Stomach (tissue), 9 donors: Measurements from ENCODE around the gene SNPH. TPM values are rescaled to one million over a fixed set of nuclear protein-coding genes. Genes with fewer than 3 reads are reported as not detected.

ENCODE experiments used
- DNase-seq, 2 donors: peaks; one replicate each; pipeline versions ENCODE4 v3.0.0 to v3.0.0-alpha.2; 2013 to 2019
- H3K27ac ChIP-seq, 5 donors: fragments of 200-600 bp in 4 of 5; sonication (generic) in 4 of 5; one replicate each; pipeline ENCODE4 v1.5.1; 2013 to 2019; ENCODE audit warnings: mild to moderate bottlenecking in 1 of 5, moderate library complexity in 1 of 5
- H3K27me3 ChIP-seq, 3 donors: fragments of 200-600 bp; sonication (generic); one replicate each; pipeline ENCODE4 v1.5.1; 2017 to 2019; ENCODE audit warnings: mixed run types in 1 of 3
- H3K36me3 ChIP-seq, 4 donors: fragments of 200-600 bp; sonication (generic); 1 replicate in 3 of 4; 2 replicates in 1 of 4; pipeline ENCODE4 v1.5.1; 2016 to 2019
- H3K4me1 ChIP-seq, 4 donors: fragments of 200-600 bp; sonication (generic); one replicate each; pipeline ENCODE4 v1.5.1; 2016 to 2019
- H3K4me3 ChIP-seq, 4 donors: fragments of 200-600 bp; sonication (generic) in 3 of 4; one replicate each; pipeline ENCODE4 v1.5.1; 2016 to 2019; ENCODE audit warnings: mild to moderate bottlenecking in 1 of 4
- H3K9me3 ChIP-seq, 4 donors: fragments of 200-600 bp; sonication (generic); one replicate each; pipeline ENCODE4 v1.5.1; 2016 to 2019
- EP300 ChIP-seq: sonication (generic); formaldehyde crosslinking; IDR thresholded peaks from one replicate; pipeline ENCODE4 v1.6.1; 2017; ENCODE audit warnings: antibody characterized with exemption
- POLR2A ChIP-seq, 4 donors: fragments of 450-650 bp; IDR thresholded peaks; one replicate each; pipeline ENCODE4 v1.6.1; 2016; ENCODE audit warnings: antibody characterized with exemption in 4 of 4, control low read depth in 2 of 4, mild to moderate bottlenecking in 1 of 4, moderate library complexity in 1 of 4
- POLR2AphosphoS5 ChIP-seq, 3 donors: sonication (generic); formaldehyde crosslinking; IDR thresholded peaks; one replicate each; pipeline ENCODE4 v1.6.1; 2016; ENCODE audit warnings: antibody characterized with exemption in 3 of 3
- WGBS, 5 donors: extraction: QIAGEN DNeasy Blood & Tissue Kit in 3 of 5; methylation state at CpG; one replicate each; pipeline versions ENCODE4 v1.1.5 to v1.1.7; 2013 to 2018; 5-methylcytosine and 5-hydroxymethylcytosine counted together
- intact Hi-C: fragments of 100-400 bp; cut with DNase I; formaldehyde crosslinking; loops from one replicate; pipeline ENCODE4 v1.15.1; 2023; ENCODE audit warnings: low total_unique reads
- polyA plus RNA-seq, 3 donors: library from polyadenylated mRNA; stranded (reverse); fragments of 200-250 nt; gene quantifications; one replicate each; pipeline ENCODE4 v1.2.3, GENCODE V29; 2013
- total RNA-seq, 5 donors: library from RNA; depleted of rRNA; stranded (reverse); fragments of >200 nt; gene quantifications; one replicate each; pipeline versions ENCODE4 v1.1.0 to v1.2.3, GENCODE V29; 2014 to 2016
- TF ChIP-seq, protein P1 (sequence below), 7 experiments: fragments of 450-650 bp in 4 of 7; fragments of 200-600 bp in 3 of 7; sonication (generic) in 3 of 7; IDR thresholded peaks; one replicate each; pipeline ENCODE4 v1.5.1; 2016 to 2019; ENCODE audit warnings: antibody characterized with exemption in 7 of 7, control low read depth in 2 of 7, mild to moderate bottlenecking in 1 of 7
- donor health status: healthy with polysubstance abuse.
- donor health status: Bipolar disorder and iron deficiency.
- donor health status: healthy.

SNPH gene
- total and polyA plus RNA-seq, 8 donors: 1.8 to 15.6 (median 3.9) TPM

DNA sequence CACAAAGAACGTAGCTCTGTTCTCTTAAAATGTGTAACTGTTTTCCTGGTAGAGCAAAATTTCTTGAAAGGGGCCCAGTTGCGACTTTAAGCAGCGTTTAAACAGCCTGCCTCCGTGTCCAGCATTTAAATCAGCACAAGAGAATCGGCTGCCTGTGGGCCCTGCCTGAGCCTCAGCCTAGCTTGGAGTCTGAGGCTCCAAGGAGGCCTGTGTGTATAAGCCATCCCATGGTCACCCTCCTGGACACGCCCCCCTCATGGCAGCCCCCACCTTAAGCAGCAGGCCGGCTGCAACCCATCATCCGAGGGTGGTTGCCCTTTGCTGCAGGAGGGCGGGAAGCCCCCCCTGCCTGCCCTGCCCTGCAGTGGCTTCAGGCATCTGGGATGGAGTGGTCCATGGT is 44.0 kb downstream of the SNPH start:
- DNase-seq: no peak
- 68 to 72% (median 69%) methylated on average over 6 to 9 of the region's 9 CpGs for WGBS, 5 donors
- Histone ChIP-seq H3K4me1 (peaks cover 4 to 13% (median 10%) of the 10 kb centered on the region in 4 donors), H3K4me3 (no peak overlapping the region), H3K36me3 (peaks cover 0 to 78% (median 54%) of the 10 kb centered on the region in 4 donors), H3K9me3 (no peaks in the 10 kb centered on the region), H3K27me3 (no peaks in the 10 kb centered on the region), H3K27ac (no peak overlapping the region)
- intact Hi-C loops: loop anchor here (5.0 kb wide), 1 partner anchor 127 kb away; no protein-coding TSS in a partner anchor
- TF ChIP-seq EP300: no peak
- TF ChIP-seq POLR2A (IDR thresholded peaks at IDR 0.05): no peak
- TF ChIP-seq, protein P1, sequence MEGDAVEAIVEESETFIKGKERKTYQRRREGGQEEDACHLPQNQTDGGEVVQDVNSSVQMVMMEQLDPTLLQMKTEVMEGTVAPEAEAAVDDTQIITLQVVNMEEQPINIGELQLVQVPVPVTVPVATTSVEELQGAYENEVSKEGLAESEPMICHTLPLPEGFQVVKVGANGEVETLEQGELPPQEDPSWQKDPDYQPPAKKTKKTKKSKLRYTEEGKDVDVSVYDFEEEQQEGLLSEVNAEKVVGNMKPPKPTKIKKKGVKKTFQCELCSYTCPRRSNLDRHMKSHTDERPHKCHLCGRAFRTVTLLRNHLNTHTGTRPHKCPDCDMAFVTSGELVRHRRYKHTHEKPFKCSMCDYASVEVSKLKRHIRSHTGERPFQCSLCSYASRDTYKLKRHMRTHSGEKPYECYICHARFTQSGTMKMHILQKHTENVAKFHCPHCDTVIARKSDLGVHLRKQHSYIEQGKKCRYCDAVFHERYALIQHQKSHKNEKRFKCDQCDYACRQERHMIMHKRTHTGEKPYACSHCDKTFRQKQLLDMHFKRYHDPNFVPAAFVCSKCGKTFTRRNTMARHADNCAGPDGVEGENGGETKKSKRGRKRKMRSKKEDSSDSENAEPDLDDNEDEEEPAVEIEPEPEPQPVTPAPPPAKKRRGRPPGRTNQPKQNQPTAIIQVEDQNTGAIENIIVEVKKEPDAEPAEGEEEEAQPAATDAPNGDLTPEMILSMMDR (IDR thresholded peaks at IDR 0.05): no peak
- TF ChIP-seq POLR2AphosphoS5 (IDR thresholded peaks at IDR 0.05): no peak

GRCh38 chr20:1310506-1311190 is 44.6 kb downstream of the SNPH start:
- intact Hi-C loops: loop anchor here (5.0 kb wide), 1 partner anchor 127 kb away; no protein-coding TSS in a partner anchor
- DNase-seq: no peak
- no peak overlapping the region for H3K4me3 ChIP-seq
- WGBS, 5 donors: 78 to 88% (median 82%) methylated on average over 10 to 12 of the region's 12 CpGs
- no peak overlapping the region for H3K27ac ChIP-seq
- peaks cover 4 to 13% (median 10%) of the 10 kb centered on the region in 4 donors for H3K4me1 ChIP-seq
- H3K27me3 ChIP-seq: no peaks in the 10 kb centered on the region
- TF ChIP-seq POLR2A (IDR thresholded peaks at IDR 0.05) (no peak), POLR2AphosphoS5 (IDR thresholded peaks at IDR 0.05) (no peak), EP300 (no peak)
- TF ChIP-seq, protein P1 (IDR thresholded peaks at IDR 0.05): no peak
- H3K9me3 ChIP-seq: no peaks in the 10 kb centered on the region
- peaks cover 0 to 72% (median 49%) of the 10 kb centered on the region in 4 donors for H3K36me3 ChIP-seq

DNA sequence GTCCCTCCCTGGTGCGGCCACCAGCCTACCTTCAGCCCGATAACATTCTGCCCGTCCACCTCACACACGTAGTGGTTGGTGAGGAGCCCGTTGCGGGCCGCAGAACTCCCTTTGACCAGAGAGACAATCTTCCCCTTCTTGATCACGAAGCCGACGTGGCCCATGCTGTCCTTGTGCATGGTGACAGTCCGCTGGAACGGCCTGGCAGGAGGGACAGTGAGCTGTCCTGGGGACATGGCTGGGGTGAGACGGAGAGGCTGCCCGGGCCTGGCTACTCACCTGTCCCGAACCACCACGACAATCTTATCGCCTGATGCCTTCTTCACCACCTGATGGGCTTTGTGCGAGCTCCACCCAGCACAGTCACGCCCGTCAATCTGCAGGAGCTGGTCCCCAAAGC is 46.2 kb downstream of the SNPH start:
- intact Hi-C loops: loop anchor here (5.0 kb wide), 1 partner anchor 125 kb away; no protein-coding TSS in a partner anchor
- Histone ChIP-seq H3K27ac (no peak overlapping the region), H3K4me1 (peaks cover 4 to 13% (median 10%) of the 10 kb centered on the region in 4 donors), H3K9me3 (no peaks in the 10 kb centered on the region), H3K4me3 (no peak overlapping the region), H3K36me3 (peaks cover 0 to 59% (median 36%) of the 10 kb centered on the region in 4 donors), H3K27me3 (no peaks in the 10 kb centered on the region)
- no peak for DNase-seq
- TF ChIP-seq, protein P1 (IDR thresholded peaks at IDR 0.05): no peak
- TF ChIP-seq POLR2AphosphoS5 (IDR thresholded peaks at IDR 0.05) (no peak), EP300 (no peak), POLR2A (IDR thresholded peaks at IDR 0.05) (no peak)
- 94 to 97% (median 96%) methylated on average over 18 to 20 of the region's 20 CpGs for WGBS, 5 donors

- H3K27ac ChIP-seq: no peak overlapping the region
- H3K4me3 ChIP-seq: peak overlapping the region in 2 of 4 donors; percentile 31 to 34
- TF ChIP-seq, protein P1 (IDR thresholded peaks at IDR 0.05): no peak
- TF ChIP-seq POLR2A (IDR thresholded peaks at IDR 0.05): no peak
- no peak for TF ChIP-seq POLR2AphosphoS5 (IDR thresholded peaks at IDR 0.05)
- TF ChIP-seq EP300: no peak
- no peaks in the 10 kb centered on the region for H3K27me3 ChIP-seq
- no peaks in the 10 kb centered on the region for H3K9me3 ChIP-seq
- intact Hi-C loops: loop anchor here (5.0 kb wide), 1 partner anchor 124 kb away; no protein-coding TSS in a partner anchor
- WGBS, 5 donors: 80 to 86% (median 81%) methylated on average over 15 to 16 of the region's 16 CpGs
- peaks cover 0 to 54% (median 31%) of the 10 kb centered on the region in 4 donors for H3K36me3 ChIP-seq
- no peak for DNase-seq
- H3K4me1 ChIP-seq: peaks cover 4 to 13% (median 10%) of the 10 kb centered on the region in 4 donors
Measured at GRCh38 chr20:1312904-1313235, 46.8 kb downstream of the SNPH start.
